Transverse colon (tissue), 4 donors: ENCODE results near the gene VCPKMT. TPM values are rescaled to one million over a fixed set of nuclear protein-coding genes. Genes with fewer than 3 reads are reported as not detected.

Experiments
- DNase-seq: peaks from one replicate; pipeline ENCODE4 v3.0.0-alpha.2; 2019
- H3K27ac ChIP-seq, 4 donors: fragments of 200-600 bp; sonication (generic); 2 replicates each; pipeline ENCODE4 v1.5.1; 2016 to 2018; ENCODE audit warnings: inconsistent platforms in 4 of 4
- H3K27me3 ChIP-seq: fragments of 200-600 bp; sonication (generic); 2 replicates; pipeline ENCODE4 v1.5.1; 2017; ENCODE audit warnings: inconsistent platforms
- H3K36me3 ChIP-seq, 4 donors: fragments of 200-600 bp; sonication (generic); 2 replicates each; pipeline ENCODE4 v1.5.1; 2017 to 2019; ENCODE audit warnings: inconsistent platforms in 4 of 4
- H3K4me1 ChIP-seq, 4 donors: fragments of 200-600 bp; sonication (generic); 2 replicates each; pipeline ENCODE4 v1.5.1; 2017 to 2020; ENCODE audit warnings: inconsistent platforms in 4 of 4
- H3K4me3 ChIP-seq, 4 donors: fragments of 200-600 bp; sonication (generic); 1 replicate in 1 of 4; 2 replicates in 3 of 4; pipeline versions ENCODE4 v1.5.1 to v1.6.1; 2017 to 2019; ENCODE audit warnings: inconsistent platforms in 4 of 4
- H3K9me3 ChIP-seq, 2 donors: fragments of 200-600 bp; sonication (generic); 2 replicates each; pipeline ENCODE4 v1.5.1; 2017 to 2019; ENCODE audit warnings: inconsistent platforms in 2 of 2
- CTCF ChIP-seq, 5 experiments: fragments of 200-600 bp in 3 of 5; fragments of 450-650 bp in 2 of 5; sonication (generic) in 3 of 5; IDR thresholded peaks; 1 replicate in 2 of 5; 2 replicates in 3 of 5; pipeline ENCODE4 v1.5.1; 2016 to 2017; ENCODE audit warnings: antibody characterized with exemption in 5 of 5, inconsistent platforms in 3 of 5, mild to moderate bottlenecking in 2 of 5, moderate library complexity in 1 of 5
- EP300 ChIP-seq: sonication (generic); formaldehyde crosslinking; IDR thresholded peaks from one replicate; pipeline ENCODE4 v1.6.1; 2017; ENCODE audit warnings: antibody characterized with exemption, low read depth
- POLR2A ChIP-seq: fragments of 450-650 bp; IDR thresholded peaks from one replicate; pipeline ENCODE4 v1.6.1; 2016; ENCODE audit warnings: antibody characterized with exemption, mild to moderate bottlenecking, moderate library complexity
- POLR2AphosphoS5 ChIP-seq, 3 donors: sonication (generic); formaldehyde crosslinking; IDR thresholded peaks; one replicate each; pipeline ENCODE4 v1.6.1; 2016; ENCODE audit warnings: antibody characterized with exemption in 3 of 3
- whole genome bisulfite sequencing, 2 donors: methylation state at CpG; one replicate each; pipeline ENCODE4 v1.1.5; 2018; ENCODE audit warnings: low coverage in 1 of 2; 5-methylcytosine and 5-hydroxymethylcytosine counted together
- in situ Hi-C, 4 donors: fragments of 200-750 bp; cut with MboI; loops; one replicate each; pipeline versions ENCODE4 v1.15.0 to v1.15.1; 2017; ENCODE audit warnings: low sequenced_read_pairs in 3 of 4, low pct_ligation_motif_present in 1 of 4, low pct_unique_long_range_greater_than_20kb in 1 of 4
- intact Hi-C: fragments of 100-400 bp; cut with DNase I; formaldehyde crosslinking; loops from one replicate; pipeline ENCODE4 v1.15.1; 2023; ENCODE audit warnings: low total_unique reads
- total RNA-seq, 4 donors: library from RNA; depleted of rRNA; stranded (reverse); fragments of >200 nt; gene quantifications; one replicate each; pipeline ENCODE4 v1.1.0, GENCODE V29; 2016

VCPKMT gene
- total RNA-seq, 4 donors from 2014 or later = 3.7 to 12.1 (median 5.9) TPM

GRCh38 chr14:50067723-50068495, 48.5 kb downstream of the VCPKMT start:
- no peak overlapping the region for H3K4me3 ChIP-seq
- WGBS, 2 donors = 75 to 80% methylated on average over 1 to 8 of the region's 8 CpGs
- intact Hi-C loops = no loop called here
- H3K4me1 ChIP-seq = peaks cover 0 to 38% (median 15%) of the 10 kb centered on the region in 4 donors
- no peaks in the 10 kb centered on the region for H3K36me3 ChIP-seq
- peak; percentile 48 for DNase-seq
- peak overlapping the region; percentile 19 to 71 (median 38) for H3K27ac ChIP-seq
- no peaks in the 10 kb centered on the region for H3K27me3 ChIP-seq
- in situ Hi-C loops = no loop called here
- TF ChIP-seq EP300 = no peak
- no peak for TF ChIP-seq POLR2A
- TF ChIP-seq POLR2AphosphoS5 (IDR thresholded peaks at IDR 0.05) = no peak
- TF ChIP-seq CTCF (IDR thresholded peaks at IDR 0.05) = no peak
- H3K9me3 ChIP-seq = no peaks in the 10 kb centered on the region

GRCh38 chr14:50065583-50065982, 50.8 kb downstream of the VCPKMT start:
- in situ Hi-C loops = no loop called here
- no peaks in the 10 kb centered on the region for H3K9me3 ChIP-seq
- intact Hi-C loops = no loop called here
- WGBS, 2 donors = 87 to 90% methylated on average over 3 of the region's 3 CpGs
- H3K27me3 ChIP-seq = no peaks in the 10 kb centered on the region
- DNase-seq = no peak
- H3K36me3 ChIP-seq = no peaks in the 10 kb centered on the region
- no peak for TF ChIP-seq EP300
- TF ChIP-seq CTCF (IDR thresholded peaks at IDR 0.05) = no peak
- no peak for TF ChIP-seq POLR2AphosphoS5 (IDR thresholded peaks at IDR 0.05)
- TF ChIP-seq POLR2A = no peak
- peaks cover 22 to 61% (median 39%) of the 10 kb centered on the region in 4 donors for H3K4me1 ChIP-seq
- H3K4me3 ChIP-seq = no peak overlapping the region
- H3K27ac ChIP-seq = peak overlapping the region in 2 of 4 donors; percentile 47 to 59

- Histone ChIP-seq H3K4me1 (peaks cover 28 to 67% (median 45%) of the 10 kb centered on the region in 4 donors), H3K9me3 (no peaks in the 10 kb centered on the region), H3K36me3 (no peaks in the 10 kb centered on the region), H3K27me3 (no peaks in the 10 kb centered on the region), H3K4me3 (no peak overlapping the region), H3K27ac (peak overlapping the region in 3 of 4 donors; percentile 28 to 59 (median 47))
- 41 to 44% methylated on average over 4 of the region's 4 CpGs for WGBS, 2 donors
- TF ChIP-seq CTCF (IDR thresholded peaks at IDR 0.05) (no peak), POLR2AphosphoS5 (IDR thresholded peaks at IDR 0.05) (no peak), EP300 (no peak), POLR2A (no peak)
- DNase-seq = peak; percentile 68
- in situ Hi-C loops (no loop called here), intact Hi-C loops (no loop called here)
These were observed 51.4 kb downstream of the VCPKMT start for GRCh38 chr14:50064993-50065392.

GRCh38 chr14:50063876-50064420, 52.4 kb downstream of the VCPKMT start:
- no peak for TF ChIP-seq POLR2AphosphoS5 (IDR thresholded peaks at IDR 0.05)
- TF ChIP-seq EP300 = no peak
- TF ChIP-seq POLR2A = no peak
- TF ChIP-seq CTCF (IDR thresholded peaks at IDR 0.05) = no peak
- Histone ChIP-seq H3K9me3 (no peaks in the 10 kb centered on the region), H3K27me3 (no peaks in the 10 kb centered on the region), H3K4me3 (no peak overlapping the region), H3K36me3 (no peaks in the 10 kb centered on the region), H3K4me1 (peaks cover 31 to 64% (median 44%) of the 10 kb centered on the region in 4 donors), H3K27ac (peak overlapping the region in 3 of 4 donors; percentile 28 to 59 (median 47))
- WGBS, 2 donors = 90 to 100% methylated on average over 2 to 9 of the region's 9 CpGs
- in situ Hi-C loops = no loop called here
- intact Hi-C loops = no loop called here
- DNase-seq = no peak
